ENCODE data around the gene SPG7.
A peak's percentile ranks its signal among the peaks of the same experiment; 100 is the strongest.

SPG7 gene

DNA sequence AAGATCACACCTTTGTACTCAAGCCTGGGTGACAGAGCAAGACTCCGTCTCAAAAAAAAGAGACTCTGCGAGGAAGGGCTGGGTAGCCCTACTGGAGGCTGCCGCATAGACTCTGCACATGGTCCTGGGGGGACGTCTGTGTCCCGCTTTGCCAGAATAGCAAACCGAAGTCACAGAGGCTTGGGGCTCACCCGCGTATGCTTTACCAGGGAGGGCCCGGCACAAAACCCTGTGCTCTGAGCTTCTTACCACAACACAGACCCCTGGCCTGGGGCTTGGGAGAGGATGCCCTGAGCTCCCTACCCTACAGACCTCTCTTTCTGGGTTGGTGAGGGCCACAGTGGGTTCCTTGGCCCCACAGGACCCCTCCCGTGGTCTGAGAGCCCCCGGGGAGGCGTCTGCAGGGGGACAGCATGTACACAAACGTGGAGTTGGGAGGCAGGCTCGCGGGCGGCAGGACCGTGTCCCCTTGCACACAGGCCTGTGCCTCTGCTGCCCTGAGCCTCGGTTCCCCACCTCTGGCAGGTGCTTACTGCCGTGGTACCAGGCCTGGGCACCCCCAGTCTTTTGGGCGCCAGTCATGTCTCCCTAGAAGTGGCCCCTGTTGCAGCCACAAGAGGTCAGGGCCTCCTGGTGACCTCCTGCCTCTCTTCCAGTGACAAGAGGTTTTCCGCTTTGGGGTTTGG is 81.2 kb downstream of the SPG7 start:
- DNase-seq (ENCODE audit: low read depth, low spot score): no peak
- no peak overlapping the region for H3K27ac ChIP-seq

DNA sequence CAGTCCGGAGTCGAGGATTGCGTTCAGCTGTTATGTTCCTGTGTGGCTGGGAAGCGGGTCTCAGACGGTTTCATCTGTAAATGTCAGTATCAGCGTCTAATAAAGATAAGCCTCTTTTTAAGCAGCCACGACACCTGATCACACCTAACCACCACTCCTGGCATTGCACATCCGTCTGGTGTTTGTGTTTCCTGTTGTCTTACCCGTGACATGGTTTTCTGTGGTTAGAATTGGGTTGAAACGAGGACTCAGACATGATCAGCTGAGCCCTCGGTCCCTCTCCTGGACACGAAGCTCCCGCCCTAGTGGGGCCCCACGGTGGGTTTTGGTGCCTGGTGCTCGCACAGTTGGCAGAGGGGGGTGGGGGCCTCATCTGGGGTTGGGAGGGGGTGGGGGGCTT is 85.6 kb downstream of the SPG7 start:
- DNase-seq (ENCODE audit: low read depth, low spot score): no peak

DNA sequence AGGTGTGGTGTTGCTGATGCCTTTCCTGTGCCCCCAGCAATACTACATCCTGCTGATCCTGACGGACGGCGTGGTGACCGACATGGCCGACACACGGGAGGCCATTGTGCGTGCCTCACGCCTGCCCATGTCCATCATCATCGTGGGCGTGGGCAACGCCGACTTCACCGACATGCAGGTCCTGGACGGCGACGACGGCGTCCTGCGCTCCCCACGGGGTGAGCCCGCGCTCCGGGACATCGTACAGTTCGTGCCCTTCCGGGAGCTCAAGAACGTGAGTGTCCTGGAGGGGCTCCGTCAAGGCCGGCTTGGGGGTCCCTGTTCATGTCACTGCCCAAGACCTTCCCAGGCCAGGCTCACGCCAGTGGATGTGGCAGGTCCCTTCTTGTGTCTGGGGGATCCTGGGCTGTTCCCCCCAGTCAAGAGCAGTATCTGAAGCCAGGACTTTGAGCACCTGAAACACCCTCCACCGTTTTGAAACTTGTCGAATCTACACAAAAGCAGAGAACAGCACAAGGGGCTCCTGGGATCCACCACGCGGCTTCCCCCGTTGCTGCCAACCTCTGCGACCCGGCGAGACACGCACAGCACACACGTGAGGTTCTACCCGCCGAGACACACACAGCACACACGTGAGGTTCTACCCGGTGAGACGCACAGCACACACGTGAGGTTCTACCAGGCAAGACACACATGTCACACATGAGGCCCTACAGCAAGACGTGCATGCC is 87.3 kb downstream of the SPG7 start:
- DNase-seq (ENCODE audit: low read depth, low spot score): no peak

More for the DNA sequence above, 85.6 kb downstream of the SPG7 start:
- H3K27ac ChIP-seq: no peak overlapping the region

DNA sequence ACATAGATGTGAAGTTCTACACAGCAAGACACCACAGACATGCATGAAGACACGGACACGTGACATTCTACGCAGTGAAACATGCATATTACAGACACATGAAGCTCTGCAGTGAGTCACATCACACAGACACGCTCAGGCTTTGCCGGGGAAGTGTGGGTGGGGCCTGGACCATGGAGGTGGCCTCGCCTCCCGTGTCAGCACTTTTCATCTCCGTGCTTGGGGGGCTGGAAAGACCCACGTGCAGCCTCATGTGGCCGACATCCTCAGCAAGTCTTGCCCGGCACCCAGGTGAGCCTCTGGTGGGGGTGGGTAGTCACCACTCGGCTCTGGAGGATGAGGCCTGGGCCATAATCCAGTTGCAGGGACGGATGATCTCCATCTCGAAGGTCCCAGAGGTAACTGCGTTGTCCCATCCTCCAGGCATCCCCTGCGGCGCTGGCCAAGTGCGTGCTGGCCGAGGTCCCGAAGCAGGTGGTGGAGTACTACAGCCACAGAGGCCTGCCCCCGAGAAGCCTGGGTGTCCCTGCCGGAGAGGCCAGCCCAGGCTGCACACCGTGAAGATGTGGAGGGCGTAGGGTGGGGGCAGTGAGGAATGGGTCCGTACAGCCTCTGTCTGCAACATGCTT is 88.0 kb downstream of the SPG7 start:
- H3K27ac ChIP-seq: no peak overlapping the region
- DNase-seq (ENCODE audit: low read depth, low spot score): no peak

More for the DNA sequence above, 87.3 kb downstream of the SPG7 start:
- H3K27ac ChIP-seq: no peak overlapping the region

DNA sequence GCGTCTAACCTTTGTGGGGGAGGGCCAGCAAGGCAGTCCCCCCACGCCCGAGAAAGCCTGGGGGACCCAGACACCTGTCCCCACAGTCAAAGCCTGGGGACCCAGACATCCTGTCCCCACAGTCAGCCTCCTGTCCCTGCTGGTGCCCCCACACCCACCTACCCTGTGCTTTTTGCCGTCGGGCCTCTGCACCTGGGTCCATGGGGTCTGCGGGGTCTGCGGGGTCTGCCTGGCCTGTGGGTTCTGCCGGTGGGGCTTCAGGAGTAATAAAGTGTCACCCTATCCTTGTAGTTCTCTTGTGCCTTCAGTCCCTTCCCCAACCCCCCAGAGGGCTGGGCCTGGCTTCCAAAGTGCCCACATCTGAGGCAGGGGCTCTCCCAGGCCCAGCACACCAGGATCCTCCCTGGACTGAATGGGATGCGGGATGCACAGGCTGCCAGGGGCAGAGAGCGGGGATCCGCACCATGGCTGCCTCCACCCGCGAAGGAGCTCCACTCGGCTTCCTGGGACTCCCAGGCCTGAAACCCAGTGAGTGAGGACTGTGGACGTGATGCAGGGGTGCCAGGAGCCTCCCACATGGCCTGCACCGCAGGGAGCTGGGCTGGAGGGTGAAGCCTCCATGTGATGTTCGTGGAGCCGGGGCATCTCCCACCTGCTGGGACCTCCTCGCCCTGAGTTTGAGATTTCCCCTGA is 88.9 kb downstream of the SPG7 start:
- no peak overlapping the region for H3K27ac ChIP-seq
- DNase-seq (ENCODE audit: low read depth, low spot score): no peak

DNA sequence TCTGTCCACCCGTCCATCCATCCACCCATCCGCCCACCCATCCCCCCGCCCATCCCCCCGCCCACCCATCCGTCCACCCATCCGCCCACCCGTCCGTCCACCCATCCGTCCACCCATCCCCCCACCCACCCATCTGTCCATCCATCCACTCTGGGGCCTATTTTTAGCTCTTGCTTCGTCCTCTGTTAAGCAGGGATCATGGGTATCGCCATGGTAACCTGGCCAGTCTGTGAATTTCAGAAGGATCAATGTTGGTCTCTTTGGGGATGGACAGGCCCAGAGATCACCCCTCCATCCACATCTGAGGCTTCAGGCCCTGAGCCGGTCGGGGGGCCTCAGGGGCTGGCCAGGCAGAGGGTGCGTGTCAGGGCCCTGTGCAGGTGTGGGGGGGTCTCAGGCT is 90.0 kb downstream of the SPG7 start:
- no peak for DNase-seq (ENCODE audit: low read depth, low spot score)
- H3K27ac ChIP-seq: no peak overlapping the region

DNA sequence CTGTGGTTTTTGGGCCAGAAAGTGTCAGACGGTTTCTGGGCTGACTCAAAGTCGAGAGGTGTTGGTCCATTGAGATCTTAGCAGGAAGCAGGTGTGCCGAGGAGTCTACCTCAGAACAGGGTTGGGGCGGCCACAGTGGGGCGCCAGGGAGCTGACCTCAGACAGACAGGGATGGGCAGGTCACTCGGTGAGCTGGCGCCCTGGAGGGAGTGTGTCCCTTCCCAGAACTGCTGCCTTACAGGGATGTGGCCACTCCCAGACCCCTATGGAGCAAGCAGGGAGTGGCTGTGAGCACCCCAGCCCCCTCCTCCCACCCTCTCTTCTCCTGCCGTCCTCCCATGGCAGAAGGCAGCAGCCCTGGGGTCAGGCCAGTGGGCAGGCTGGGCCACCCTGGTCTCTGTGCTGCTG is 91.3 kb downstream of the SPG7 start:
- no peak for DNase-seq (ENCODE audit: low read depth, low spot score)
- H3K27ac ChIP-seq: no peak overlapping the region

DNA sequence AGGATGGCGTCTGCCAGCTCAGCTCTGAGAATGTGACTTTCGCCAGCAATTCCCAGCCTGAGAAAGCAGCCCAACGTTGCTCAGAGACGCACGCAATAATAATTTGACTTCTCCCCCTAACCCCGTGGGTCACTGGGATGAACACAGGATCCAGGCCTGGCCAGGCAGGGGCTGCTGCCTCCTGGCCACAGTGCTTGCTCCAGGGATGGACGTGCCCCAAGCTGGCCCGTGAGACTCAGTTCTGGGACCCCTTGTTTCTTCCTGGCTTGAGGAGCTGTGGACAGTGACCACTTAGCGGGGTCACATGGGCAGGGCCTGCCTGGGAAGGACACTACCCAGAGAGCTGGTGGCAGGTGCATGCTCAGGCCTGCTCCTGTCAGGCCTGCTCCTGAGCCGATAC is 91.7 kb downstream of the SPG7 start:
- no peak overlapping the region for H3K27ac ChIP-seq

DNA sequence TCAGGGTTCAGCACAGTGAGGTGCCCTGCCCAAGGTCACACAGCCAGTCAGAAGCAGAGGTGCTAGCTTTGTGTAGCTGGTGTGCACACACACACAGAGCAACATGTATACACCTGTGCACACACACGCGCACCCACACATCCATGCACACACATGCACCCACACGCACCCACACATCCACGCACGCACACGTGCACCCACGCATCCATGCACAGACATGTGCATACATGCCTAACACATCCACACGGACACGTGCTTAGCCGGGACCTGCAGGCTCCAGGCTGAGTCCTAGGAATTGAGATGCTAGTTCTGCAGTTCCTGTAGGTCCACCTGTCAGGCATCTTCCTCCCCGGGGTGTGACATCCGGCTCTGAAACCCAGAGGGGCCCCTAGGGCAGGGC is 92.2 kb downstream of the SPG7 start:
- no peak for DNase-seq (ENCODE audit: low read depth, low spot score)
- no peak overlapping the region for H3K27ac ChIP-seq

More for the DNA sequence above, 91.7 kb downstream of the SPG7 start:
- no peak for DNase-seq (ENCODE audit: low read depth, low spot score)

DNA sequence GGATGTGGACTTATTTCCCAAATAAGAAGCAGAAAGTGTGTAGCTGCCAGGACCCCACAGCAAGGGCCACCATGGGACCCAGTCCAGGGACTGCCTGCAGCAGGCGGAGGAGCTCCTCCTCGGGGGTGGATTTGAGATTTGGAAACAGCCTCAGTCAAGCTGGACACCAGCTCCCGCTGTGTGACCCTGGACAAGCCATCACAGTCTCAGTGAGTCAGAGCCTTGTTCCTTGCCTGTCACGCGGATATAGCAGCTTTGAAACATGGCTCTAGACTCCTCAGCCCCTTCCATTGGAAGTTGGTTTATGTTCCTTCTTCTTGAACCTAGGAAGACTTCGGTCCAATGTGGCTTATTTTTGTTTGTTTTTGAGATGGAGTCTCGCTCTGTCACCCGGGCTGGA is 92.8 kb downstream of the SPG7 start:
- no peak for DNase-seq (ENCODE audit: low read depth, low spot score)
- H3K27ac ChIP-seq: no peak overlapping the region

DNA sequence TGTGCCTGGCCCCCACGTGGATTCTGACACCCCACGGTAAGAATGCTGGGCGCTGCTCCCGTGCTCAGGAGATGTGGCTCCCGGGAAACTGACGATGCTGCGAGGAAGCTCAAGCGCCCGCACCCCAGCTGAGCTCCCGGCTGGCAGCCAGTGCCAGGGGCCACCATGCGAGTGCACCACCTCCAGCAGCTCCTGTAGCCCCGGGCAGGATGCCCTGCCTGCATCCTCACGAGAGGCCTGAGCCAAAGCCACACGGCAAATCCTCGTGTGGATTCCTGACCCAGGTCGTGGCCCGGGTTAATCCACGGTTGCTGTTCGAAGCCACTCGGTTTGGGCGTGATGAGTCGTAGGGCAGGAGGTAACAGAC is 93.7 kb downstream of the SPG7 start:
- no peak for DNase-seq (ENCODE audit: low read depth, low spot score)
- no peak overlapping the region for H3K27ac ChIP-seq

DNA sequence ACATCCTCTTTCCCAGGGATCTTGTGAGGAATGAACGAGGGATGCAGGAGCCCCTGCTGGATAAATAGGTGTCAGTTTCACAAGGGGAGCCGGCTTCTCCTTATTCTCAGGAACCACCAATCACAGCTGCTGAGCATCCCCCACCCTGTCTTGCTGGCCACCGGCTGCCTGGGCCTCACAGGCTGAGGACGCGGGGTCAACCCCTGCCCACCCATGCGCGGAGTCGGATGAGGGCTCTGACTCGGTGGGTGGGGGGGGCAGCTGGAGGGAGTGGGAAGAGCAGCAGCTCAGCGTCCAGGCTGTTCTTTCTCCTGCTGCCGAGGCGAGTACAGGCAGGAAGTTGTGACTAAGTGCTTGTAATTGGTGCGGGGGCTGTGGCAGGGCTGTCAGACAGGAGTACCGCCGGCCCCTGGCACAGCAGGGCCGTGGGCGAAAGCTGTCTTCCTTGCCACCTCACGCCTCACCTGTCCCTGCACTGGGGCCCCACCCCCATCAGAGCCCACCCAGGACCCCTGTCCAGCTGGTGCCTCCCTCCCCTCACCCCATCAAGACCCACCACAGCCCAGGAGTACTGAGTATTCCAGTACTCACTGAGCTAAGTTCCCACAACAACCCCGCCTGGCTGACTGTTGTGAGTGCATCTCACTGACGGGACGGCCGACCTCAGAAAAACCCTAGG is 94.2 kb downstream of the SPG7 start:
- H3K27ac ChIP-seq: no peak overlapping the region
- peak; percentile 45 for DNase-seq (ENCODE audit: low read depth, low spot score)

DNA sequence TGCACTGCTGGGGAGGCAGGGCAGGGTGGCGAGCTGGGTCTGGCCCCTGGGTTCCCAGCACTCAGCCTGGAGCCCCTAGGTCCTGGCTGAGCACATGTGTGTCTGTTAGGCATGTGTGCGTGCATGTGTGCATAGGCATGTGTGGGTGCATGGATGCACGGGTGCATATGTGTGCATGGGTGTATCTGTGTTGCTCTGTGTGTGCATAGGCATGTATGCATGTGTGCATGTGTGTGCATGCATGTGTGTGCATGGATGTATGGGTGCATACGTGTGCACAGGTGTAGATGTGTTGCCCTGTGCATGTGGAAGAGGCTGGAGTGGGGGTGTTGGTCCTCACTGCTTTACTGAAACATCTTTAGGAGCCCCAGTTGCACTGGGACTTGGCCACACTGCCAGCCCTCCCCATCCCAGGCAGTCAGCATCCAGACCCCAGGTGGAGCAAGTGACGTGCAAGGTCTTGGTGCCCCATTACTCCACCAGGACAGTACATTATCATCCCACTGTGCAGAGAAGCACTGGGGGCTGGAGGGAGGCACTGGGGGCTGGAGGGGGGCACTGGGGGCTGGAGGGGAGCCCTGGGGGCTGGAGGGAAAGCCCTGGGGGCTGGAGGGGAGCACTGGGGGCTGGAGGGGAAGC is 94.9 kb downstream of the SPG7 start:
- H3K27ac ChIP-seq: no peak overlapping the region
- no peak for DNase-seq (ENCODE audit: low read depth, low spot score)

DNA sequence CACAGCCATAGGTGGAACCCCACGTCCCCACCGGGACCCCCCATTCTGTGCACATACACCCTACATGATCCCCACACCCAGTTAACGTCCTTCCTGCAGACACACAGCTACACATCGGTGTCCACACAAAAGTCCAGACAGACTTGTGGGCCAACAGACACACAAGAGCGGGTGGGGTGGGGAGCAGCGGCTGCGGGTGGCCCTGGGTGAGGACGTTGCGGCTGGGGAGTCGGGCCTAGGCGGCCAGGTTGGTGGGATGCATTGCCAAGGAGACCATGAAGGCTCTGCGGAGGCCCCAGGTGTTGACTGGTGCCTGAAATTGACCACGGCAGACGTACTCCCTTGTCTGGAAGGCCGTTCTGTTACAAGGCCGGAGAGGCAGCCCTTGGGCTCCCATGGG is 96.6 kb downstream of the SPG7 start:
- no peak for DNase-seq (ENCODE audit: low read depth, low spot score)
- H3K27ac ChIP-seq: no peak overlapping the region

DNA sequence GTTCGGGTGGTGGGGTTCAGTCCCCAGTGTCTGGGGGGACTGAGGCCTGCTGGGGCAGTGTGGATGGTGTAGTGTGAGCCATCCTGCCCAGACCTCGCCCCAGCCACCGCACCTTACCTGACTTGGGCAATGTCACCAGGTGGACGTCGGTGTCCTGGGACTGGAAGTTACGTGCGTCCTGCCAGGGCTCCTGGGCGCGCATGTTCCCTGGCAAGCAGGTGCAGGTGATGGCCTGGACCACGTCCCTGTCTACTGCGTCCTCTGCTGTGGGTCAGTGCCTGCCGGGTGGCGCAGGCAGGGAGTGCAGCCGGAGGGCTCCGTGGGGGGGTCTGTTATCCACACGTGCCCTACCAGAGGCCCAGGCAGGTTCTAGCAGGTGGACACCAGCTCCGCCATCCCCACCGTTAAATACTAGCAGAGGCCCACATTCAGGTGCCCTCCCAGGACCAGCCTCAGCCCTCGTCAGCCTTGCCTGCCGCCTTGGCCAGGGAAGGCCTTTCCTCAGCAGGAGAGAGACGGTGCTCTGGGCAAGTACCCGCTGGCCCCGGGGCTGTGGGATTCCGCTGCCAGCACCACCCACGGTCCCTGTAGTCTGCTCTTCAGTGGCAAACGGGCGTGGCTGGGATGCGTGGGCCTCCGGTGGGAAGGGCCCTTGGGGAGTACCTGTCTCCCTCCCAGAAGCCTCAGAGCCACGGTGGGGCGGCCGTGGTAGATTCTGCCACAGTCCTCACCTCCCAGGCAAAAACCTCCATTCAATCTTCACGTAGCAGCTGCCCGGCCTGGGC is 97.2 kb downstream of the SPG7 start:
- DNase-seq (ENCODE audit: low read depth, low spot score): no peak
- H3K27ac ChIP-seq: no peak overlapping the region

DNA sequence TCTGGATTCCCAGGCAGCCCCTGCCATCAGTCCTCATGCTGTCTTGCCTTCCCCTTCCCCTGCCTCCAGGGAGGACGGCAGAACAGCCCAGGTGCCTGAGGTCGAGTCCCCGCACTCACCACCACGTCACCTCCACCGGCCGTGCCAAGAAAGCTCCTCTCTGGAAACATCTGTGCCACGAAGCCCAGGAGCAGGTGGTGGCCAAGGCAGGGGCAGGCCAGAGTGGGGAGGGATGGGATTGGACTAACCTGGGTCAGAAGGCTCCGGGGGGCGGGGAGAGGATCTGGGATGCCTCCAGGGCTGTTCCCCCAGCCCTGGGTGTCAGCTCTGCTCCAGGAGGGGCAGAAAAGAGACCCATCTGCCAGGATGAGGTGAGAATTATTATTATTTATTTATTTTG is 97.8 kb downstream of the SPG7 start:
- no peak overlapping the region for H3K27ac ChIP-seq
- DNase-seq (ENCODE audit: low read depth, low spot score): no peak

All from epithelial cell of prostate (primary cell).